KMS-11 (cell line): ENCODE measurements around the gene IGSF8.

Source experiments
- H2AFZ ChIP-seq: fragments of 200-600 bp; sonication (generic); 2 replicates; pipeline ENCODE4 v1.6.1; 2016; ENCODE audit warnings: antibody characterized with exemption, mixed run types, low read depth
- H3K27ac ChIP-seq: fragments of 200-600 bp; sonication (generic); 2 replicates; pipeline ENCODE4 v1.6.1; 2016; ENCODE audit warnings: mild to moderate bottlenecking, mixed run types
- H3K27me3 ChIP-seq: fragments of 200-600 bp; sonication (generic); 2 replicates; pipeline ENCODE4 v1.6.1; 2017; ENCODE audit warnings: mild to moderate bottlenecking, low read depth, mixed run types, moderate library complexity; ENCODE audit not compliant: insufficient read depth
- H3K36me3 ChIP-seq: fragments of 200-600 bp; sonication (generic); 2 replicates; pipeline ENCODE4 v1.6.1; 2017; ENCODE audit warnings: mild to moderate bottlenecking, mixed run types; ENCODE audit not compliant: insufficient read depth
- H3K4me1 ChIP-seq: fragments of 200-600 bp; sonication (generic); 2 replicates; pipeline ENCODE4 v1.6.1; 2016; ENCODE audit warnings: mild to moderate bottlenecking, low read depth, mixed run types; ENCODE audit not compliant: poor library complexity, severe bottlenecking
- H3K4me2 ChIP-seq: fragments of 200-600 bp; sonication (generic); 2 replicates; pipeline ENCODE4 v1.7.0; 2016; ENCODE audit warnings: mild to moderate bottlenecking, mixed run types
- H3K4me3 ChIP-seq: fragments of 200-600 bp; sonication (generic); IDR thresholded peaks from 2 replicates; pipeline ENCODE4 v1.6.1; 2017; ENCODE audit warnings: low read depth, low read length, mixed read lengths; ENCODE audit not compliant: insufficient read depth
- H3K79me2 ChIP-seq: fragments of 200-600 bp; sonication (generic); 2 replicates; pipeline ENCODE4 v1.6.1; 2016; ENCODE audit warnings: low read depth, mixed run types; ENCODE audit not compliant: insufficient read depth
- H3K9ac ChIP-seq: fragments of 200-600 bp; sonication (generic); 2 replicates; pipeline ENCODE4 v1.6.1; 2016; ENCODE audit warnings: mild to moderate bottlenecking, mixed run types
- H4K20me1 ChIP-seq: fragments of 200-600 bp; sonication (generic); 2 replicates; pipeline ENCODE4 v1.6.1; 2016; ENCODE audit warnings: mild to moderate bottlenecking, mixed run types; ENCODE audit not compliant: insufficient read depth
- TF ChIP-seq, protein P1 (sequence below): fragments of 200-600 bp; sonication (generic); conservative IDR thresholded peaks from 2 replicates; pipeline ENCODE4 v1.6.1; 2017; ENCODE audit warnings: low read depth, mild to moderate bottlenecking, antibody characterized with exemption, low read length, moderate library complexity, mixed read lengths

IGSF8 gene

DNA sequence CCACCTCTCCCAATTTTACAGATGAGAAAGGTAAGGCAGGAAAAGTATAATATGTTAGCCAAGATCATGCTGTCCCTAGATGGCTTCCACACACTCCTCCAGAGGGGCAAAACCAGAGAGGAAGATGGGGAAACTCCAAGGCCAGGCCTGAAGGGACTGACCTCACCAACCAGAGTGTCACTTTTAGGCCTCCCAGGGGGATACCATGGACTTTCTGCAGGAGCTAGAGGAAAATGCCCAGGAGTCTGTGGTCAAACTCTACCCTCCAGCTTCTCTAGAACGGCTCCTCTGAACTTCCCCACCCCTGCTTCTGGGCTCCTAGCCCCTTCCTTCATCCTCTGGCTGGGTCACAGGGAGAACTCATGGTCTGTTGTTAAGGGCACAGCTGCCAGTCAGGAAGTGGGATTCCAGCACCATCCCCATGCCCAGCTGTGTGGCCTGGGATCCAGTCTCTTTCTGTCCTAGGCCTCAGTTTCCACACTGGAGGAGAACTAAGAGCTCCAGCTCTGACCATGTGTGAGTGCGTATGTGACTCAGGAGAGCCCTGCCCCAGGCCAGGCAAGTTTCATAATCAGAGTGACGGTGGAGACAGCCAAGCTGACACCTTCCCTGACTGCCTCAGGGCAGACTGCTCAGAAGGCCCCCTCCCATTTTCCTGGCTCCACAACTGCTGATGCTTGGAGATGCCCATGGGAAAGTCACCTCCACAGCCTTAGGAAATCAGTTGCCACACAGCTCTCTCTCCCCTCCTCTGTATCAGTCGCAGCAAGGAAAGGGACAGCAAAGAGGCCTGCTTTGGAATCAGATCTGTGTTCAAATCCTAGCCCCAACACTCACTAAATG, 1.9 kb downstream of the IGSF8 start:
- H3K79me2 ChIP-seq = peaks cover 17% of the 10 kb centered on the region; the same call in 1 of the 2 replicates
- H3K4me3 ChIP-seq = no peak overlapping the region
- no peak overlapping the region for H3K9ac ChIP-seq
- peaks cover 39% of the 10 kb centered on the region for H3K4me1 ChIP-seq
- H3K27ac ChIP-seq = no peak overlapping the region
- no peaks in the 10 kb centered on the region for H3K36me3 ChIP-seq
- H3K4me2 ChIP-seq = peak overlapping the region; percentile 81; the same call in 1 of the 2 replicates
- H4K20me1 ChIP-seq = no peaks in the 10 kb centered on the region
- TF ChIP-seq, protein P1, sequence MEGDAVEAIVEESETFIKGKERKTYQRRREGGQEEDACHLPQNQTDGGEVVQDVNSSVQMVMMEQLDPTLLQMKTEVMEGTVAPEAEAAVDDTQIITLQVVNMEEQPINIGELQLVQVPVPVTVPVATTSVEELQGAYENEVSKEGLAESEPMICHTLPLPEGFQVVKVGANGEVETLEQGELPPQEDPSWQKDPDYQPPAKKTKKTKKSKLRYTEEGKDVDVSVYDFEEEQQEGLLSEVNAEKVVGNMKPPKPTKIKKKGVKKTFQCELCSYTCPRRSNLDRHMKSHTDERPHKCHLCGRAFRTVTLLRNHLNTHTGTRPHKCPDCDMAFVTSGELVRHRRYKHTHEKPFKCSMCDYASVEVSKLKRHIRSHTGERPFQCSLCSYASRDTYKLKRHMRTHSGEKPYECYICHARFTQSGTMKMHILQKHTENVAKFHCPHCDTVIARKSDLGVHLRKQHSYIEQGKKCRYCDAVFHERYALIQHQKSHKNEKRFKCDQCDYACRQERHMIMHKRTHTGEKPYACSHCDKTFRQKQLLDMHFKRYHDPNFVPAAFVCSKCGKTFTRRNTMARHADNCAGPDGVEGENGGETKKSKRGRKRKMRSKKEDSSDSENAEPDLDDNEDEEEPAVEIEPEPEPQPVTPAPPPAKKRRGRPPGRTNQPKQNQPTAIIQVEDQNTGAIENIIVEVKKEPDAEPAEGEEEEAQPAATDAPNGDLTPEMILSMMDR = no peak
- no peaks in the 10 kb centered on the region for H3K27me3 ChIP-seq
- H2AFZ ChIP-seq = no peak overlapping the region

DNA sequence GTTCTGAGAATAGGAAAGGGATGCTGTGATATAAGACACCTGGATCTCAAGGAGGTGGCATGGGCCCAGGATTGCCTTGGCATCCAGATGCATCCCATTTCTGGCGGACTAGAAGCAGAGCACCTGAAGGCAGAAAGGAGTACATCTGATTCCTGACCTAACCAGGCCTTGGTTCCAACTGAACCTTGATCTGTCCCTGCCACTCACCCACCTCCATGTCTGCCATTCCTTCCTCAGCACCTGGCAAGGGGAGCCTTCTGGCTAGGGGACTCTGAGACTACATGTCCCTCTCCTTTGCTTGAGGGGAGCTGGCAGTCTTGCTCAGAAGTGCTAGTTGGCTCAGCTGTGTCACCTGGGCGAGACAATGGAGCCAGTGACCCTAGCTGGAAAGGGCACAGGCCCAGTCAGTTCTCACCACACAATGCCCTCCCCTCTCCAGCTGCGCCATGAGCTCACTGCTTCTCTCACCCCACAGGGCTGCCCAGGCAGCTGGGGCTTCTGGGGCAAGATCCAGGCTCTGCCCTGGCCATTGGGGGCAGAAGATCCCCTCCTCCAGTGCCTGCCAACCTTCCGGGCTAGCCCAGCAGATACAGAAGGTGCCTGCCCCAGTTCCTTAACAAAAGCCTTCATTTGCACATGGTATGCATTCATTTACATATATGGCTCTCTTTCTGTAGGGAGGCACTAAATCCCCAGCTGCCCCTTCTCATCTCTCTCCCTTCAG, 2.9 kb downstream of the IGSF8 start:
- no peak overlapping the region; the same call in 1 of the 2 replicates for H3K4me2 ChIP-seq
- TF ChIP-seq, protein P1 = no peak

DNA sequence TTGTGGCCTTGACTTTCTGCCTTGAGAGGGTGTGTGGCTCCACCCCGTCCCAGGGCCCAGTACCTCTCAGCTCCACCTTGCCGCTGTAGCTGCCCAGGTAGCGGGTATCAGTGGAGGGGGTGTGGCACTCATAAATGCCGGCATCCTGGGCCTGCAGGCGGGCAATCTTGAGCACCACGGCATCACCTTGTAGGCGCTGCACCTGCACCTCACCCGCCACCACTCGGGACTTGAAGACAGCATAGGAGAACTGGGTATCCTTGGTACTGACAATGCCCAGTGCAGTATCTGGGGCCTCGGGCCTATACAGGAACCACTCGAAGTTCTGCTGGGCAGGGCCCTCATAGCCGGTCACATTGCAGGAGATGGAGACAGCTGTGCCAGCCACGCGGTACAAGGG, 3.6 kb downstream of the IGSF8 start:
- peaks cover 17% of the 10 kb centered on the region; the same call in 1 of the 2 replicates for H3K79me2 ChIP-seq
- H3K27me3 ChIP-seq = no peaks in the 10 kb centered on the region
- no peaks in the 10 kb centered on the region for H4K20me1 ChIP-seq
- H3K9ac ChIP-seq = no peak overlapping the region
- H3K27ac ChIP-seq = no peak overlapping the region
- TF ChIP-seq, protein P1 = no peak
- no peak overlapping the region for H2AFZ ChIP-seq
- no peak overlapping the region for H3K4me2 ChIP-seq
- no peaks in the 10 kb centered on the region for H3K36me3 ChIP-seq
- H3K4me3 ChIP-seq = no peak overlapping the region
- peaks cover 24% of the 10 kb centered on the region for H3K4me1 ChIP-seq

More for the DNA sequence above, 2.9 kb downstream of the IGSF8 start:
- Histone ChIP-seq H3K27me3 (no peaks in the 10 kb centered on the region), H2AFZ (no peak overlapping the region), H3K4me3 (no peak overlapping the region), H3K27ac (no peak overlapping the region), H3K4me1 (peaks cover 30% of the 10 kb centered on the region), H3K79me2 (peaks cover 17% of the 10 kb centered on the region; the same call in 1 of the 2 replicates), H3K36me3 (no peaks in the 10 kb centered on the region), H3K9ac (no peak overlapping the region), H4K20me1 (no peaks in the 10 kb centered on the region)

DNA sequence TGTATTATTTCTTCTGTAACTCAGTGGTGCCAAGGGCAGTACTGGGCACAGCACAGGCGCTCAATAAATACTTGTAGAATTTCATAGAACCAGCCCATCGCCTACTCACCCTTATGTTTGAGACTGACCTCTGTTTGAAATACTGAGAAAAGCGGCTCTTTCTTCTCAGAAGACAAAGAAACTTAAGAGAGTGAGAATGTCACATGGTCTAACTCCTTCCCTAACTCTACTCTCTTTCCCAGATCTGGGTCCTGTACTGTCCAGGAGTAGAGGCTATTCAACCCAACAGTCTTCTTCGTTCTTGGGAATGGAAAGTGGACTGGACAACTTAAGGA, 4.2 kb downstream of the IGSF8 start:
- H3K4me1 ChIP-seq = peaks cover 19% of the 10 kb centered on the region
- TF ChIP-seq, protein P1 = no peak
- no peak overlapping the region for H3K4me2 ChIP-seq

More for the DNA sequence above, 4.2 kb downstream of the IGSF8 start:
- H4K20me1 ChIP-seq = no peaks in the 10 kb centered on the region
- peaks cover 17% of the 10 kb centered on the region; the same call in 1 of the 2 replicates for H3K79me2 ChIP-seq
- no peak overlapping the region for H3K4me3 ChIP-seq
- H3K9ac ChIP-seq = no peak overlapping the region
- H3K36me3 ChIP-seq = no peaks in the 10 kb centered on the region
- no peak overlapping the region for H2AFZ ChIP-seq
- no peaks in the 10 kb centered on the region for H3K27me3 ChIP-seq
- no peak overlapping the region for H3K27ac ChIP-seq
